ENCODE results near the gene FER. TPM values are rescaled to one million over a fixed set of nuclear protein-coding genes. Genes with fewer than 3 reads are reported as not detected.
"Not testable (repeated sequence)": the region's sequence is repeated elsewhere in the genome, so short reads cannot be mapped to it uniquely, and the experiment has no call there.

FER gene
- total and polyA plus RNA-seq, 2 experiments from 2014 or later = 10.6 to 29.4 TPM

DNA sequence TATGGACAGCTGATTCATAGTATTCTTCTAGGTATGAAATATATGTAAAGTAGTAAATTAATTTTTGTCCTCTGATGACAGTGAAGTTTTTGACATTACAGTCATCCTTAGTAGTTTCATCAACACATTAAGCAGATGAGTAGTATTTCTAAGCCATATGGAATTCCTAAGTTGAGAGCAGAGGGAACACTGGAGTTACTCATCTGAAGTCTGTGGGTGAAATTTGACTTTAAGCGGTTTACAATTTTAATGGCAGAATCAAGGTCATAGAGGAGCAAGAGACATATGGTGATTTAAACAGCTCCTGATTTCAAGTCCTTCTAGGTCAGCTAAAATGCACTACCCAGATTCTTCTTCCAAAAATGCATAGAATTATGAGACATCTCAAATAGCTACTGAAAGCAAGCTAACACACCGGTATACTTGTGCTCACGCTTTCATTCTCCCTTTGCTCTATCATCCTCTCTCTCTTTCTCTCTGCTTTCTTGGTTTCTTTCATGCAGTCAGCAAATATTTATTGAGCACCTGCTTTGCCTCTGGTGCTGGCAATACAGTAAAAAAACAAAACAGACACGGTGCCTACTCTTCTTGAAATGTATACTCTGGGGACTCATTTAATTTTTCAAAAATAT is 235.9 kb downstream of the FER start:
- no peak overlapping the region for H2AFZ ChIP-seq
- 94% methylated on average over 4 of the region's 4 CpGs for WGBS (ENCODE audit: low lambda C conversion rate, missing lambda C conversion rate)
- no peak overlapping the region for H3K4me3 ChIP-seq
- no peaks in the 10 kb centered on the region for H3K36me3 ChIP-seq (replicated peaks; ENCODE audit: insufficient read depth, low read depth)
- H3K79me2 ChIP-seq = no peaks in the 10 kb centered on the region
- no peak overlapping the region for H3K27ac ChIP-seq
- no peaks in the 10 kb centered on the region for H3K4me1 ChIP-seq (ENCODE audit: insufficient read depth)
- DNase-seq (ENCODE audit: low spot score) = no peak
- no peak overlapping the region for H3K4me2 ChIP-seq
- no peaks in the 10 kb centered on the region for H3K27me3 ChIP-seq
- H4K20me1 ChIP-seq (ENCODE audit: insufficient read depth, poor library complexity, severe bottlenecking) = no peaks in the 10 kb centered on the region
- TF ChIP-seq CTCF (IDR thresholded peaks at IDR 0.05; ENCODE audit: poor library complexity) = no peak
- no peak for TF ChIP-seq EZH2phosphoT487 (IDR thresholded peaks at IDR 0.05; ENCODE audit: low read depth, severe bottlenecking, unreplicated experiment)
- no peak for TF ChIP-seq EZH2 (IDR thresholded peaks at IDR 0.05; ENCODE audit: borderline replicate concordance)
- H3K9me3 ChIP-seq (ENCODE audit: low read depth) = no peaks in the 10 kb centered on the region
- H3K9me2 ChIP-seq (replicated peaks; ENCODE audit: insufficient read depth) = no peaks in the 10 kb centered on the region

DNA sequence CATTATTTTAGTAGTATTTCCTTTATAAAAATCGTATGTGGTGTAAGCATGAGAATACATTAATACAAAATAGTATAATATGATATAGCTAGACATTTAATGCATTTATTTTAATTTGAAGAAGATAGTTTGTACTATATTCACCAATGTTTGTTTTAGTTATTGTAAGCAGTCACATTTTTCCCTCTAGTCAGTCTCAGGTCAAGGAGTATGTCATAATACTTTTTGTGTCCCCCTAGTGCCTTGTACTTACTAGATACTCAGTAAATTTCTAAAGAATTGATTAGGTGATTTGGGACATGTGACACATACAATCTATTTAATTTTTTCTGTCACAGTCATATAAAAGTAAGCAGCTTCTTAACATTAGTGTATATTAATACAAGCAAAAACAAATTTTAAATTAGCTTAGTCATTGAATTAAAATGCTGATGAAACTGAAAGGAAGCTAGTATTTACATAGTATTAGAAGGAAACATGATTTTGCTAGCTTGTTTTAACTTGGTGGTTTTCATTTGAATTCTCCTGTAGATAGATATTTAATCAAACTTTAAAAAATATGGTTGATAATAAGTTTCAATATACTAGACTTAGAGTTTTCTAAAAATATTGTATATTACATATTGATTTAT is 242.2 kb downstream of the FER start:
- Histone ChIP-seq H3K79me2 (no peaks in the 10 kb centered on the region), H3K27ac (no peak overlapping the region), H3K4me2 (no peak overlapping the region), H3K9me2 (replicated peaks; ENCODE audit: insufficient read depth) (no peaks in the 10 kb centered on the region), H3K4me1 (ENCODE audit: insufficient read depth) (no peaks in the 10 kb centered on the region), H4K20me1 (ENCODE audit: insufficient read depth, poor library complexity, severe bottlenecking) (no peaks in the 10 kb centered on the region), H3K36me3 (replicated peaks; ENCODE audit: insufficient read depth, low read depth) (no peaks in the 10 kb centered on the region), H3K27me3 (no peaks in the 10 kb centered on the region), H3K9me3 (ENCODE audit: low read depth) (peaks cover 6% of the 10 kb centered on the region), H3K4me3 (no peak overlapping the region), H2AFZ (no peak overlapping the region)
- 74% methylated on average over 1 of the region's 1 CpG for WGBS (ENCODE audit: low lambda C conversion rate, missing lambda C conversion rate)
- DNase-seq (ENCODE audit: low spot score) = no peak
- TF ChIP-seq EZH2 (IDR thresholded peaks at IDR 0.05; ENCODE audit: borderline replicate concordance) (no peak), EZH2phosphoT487 (IDR thresholded peaks at IDR 0.05; ENCODE audit: low read depth, severe bottlenecking, unreplicated experiment) (no peak), CTCF (IDR thresholded peaks at IDR 0.05; ENCODE audit: poor library complexity) (no peak)

DNA sequence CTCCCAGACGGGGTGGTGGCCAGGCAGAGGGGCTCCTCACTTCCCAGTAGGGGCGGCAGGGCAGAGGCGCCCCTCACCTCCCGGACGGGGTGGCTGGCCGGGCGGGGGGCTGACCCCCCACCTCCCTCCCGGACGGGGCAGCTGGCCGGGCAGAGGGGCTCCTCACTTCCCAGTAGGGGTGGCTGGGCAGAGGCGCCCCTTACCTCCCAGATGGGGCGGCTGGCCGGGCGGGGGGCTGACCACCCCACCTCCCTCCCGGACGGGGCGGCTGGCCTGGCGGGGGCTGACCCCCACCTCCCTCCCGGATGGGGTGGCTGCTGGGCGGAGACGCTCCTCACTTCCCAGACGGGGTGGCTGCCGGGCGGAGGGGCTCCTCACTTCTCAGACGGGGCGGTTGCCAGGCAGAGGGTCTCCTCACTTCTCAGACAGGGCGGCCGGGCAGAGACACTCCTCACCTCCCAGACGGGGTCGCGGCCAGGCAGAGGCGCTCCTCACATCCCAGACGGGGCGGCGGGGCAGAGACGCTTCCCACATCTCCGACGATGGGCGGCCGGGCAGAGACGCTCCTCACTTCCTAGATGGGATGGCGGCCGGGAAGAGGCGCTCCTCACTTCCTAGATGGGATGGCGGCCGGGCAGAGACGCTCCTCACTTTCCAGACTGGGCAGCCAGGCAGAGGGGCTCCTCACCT is 244.8 kb downstream of the FER start:
- 97% methylated on average over 17 of the region's 47 CpGs for WGBS (ENCODE audit: low lambda C conversion rate, missing lambda C conversion rate)
- DNase-seq (ENCODE audit: low spot score) = not testable (repeated sequence)

GRCh38 chr5:108993440-108993839 is 245.7 kb downstream of the FER start:
- not testable (repeated sequence) for H3K4me3 ChIP-seq; H3K36me3 ChIP-seq (replicated peaks; ENCODE audit: insufficient read depth, low read depth); DNase-seq (ENCODE audit: low spot score); H3K4me1 ChIP-seq (ENCODE audit: insufficient read depth); H3K27ac ChIP-seq; H3K4me2 ChIP-seq; H3K27me3 ChIP-seq; H2AFZ ChIP-seq; H3K79me2 ChIP-seq; H3K9me3 ChIP-seq (ENCODE audit: low read depth); H4K20me1 ChIP-seq (ENCODE audit: insufficient read depth, poor library complexity, severe bottlenecking); H3K9me2 ChIP-seq (replicated peaks; ENCODE audit: insufficient read depth)
- 93% methylated on average over 6 of the region's 12 CpGs for WGBS (ENCODE audit: low lambda C conversion rate, missing lambda C conversion rate)

More for the DNA sequence above, 244.8 kb downstream of the FER start:
- H3K27ac ChIP-seq; H3K4me2 ChIP-seq; H3K4me3 ChIP-seq; H3K79me2 ChIP-seq; H4K20me1 ChIP-seq (ENCODE audit: insufficient read depth, poor library complexity, severe bottlenecking); H3K9me2 ChIP-seq (replicated peaks; ENCODE audit: insufficient read depth); H3K9me3 ChIP-seq (ENCODE audit: low read depth); H3K27me3 ChIP-seq; H2AFZ ChIP-seq; H3K36me3 ChIP-seq (replicated peaks; ENCODE audit: insufficient read depth, low read depth); H3K4me1 ChIP-seq (ENCODE audit: insufficient read depth): not testable (repeated sequence)
